H1 (cell line): ENCODE measurements around the gene ZBTB20. TPM values are rescaled to one million over a fixed set of nuclear protein-coding genes. Genes with fewer than 3 reads are reported as not detected.

Experiments
- CTCF ChIA-PET: fragments of 300-600 bp; sonication (Branson Sonifier 250); formaldehyde crosslinking; loops from one replicate; lab custom pipeline; 2021; ENCODE audit not compliant: partially characterized antibody; lab: Charles Lee
- POLR2A ChIA-PET: fragments of 300-600 bp; sonication (Branson Sonifier 250); formaldehyde crosslinking; loops from one replicate; lab custom pipeline; 2021; ENCODE audit warnings: inconsistent platforms; ENCODE audit not compliant: partially characterized antibody; lab: Charles Lee
- DNase-seq, 2 experiments: peaks; one replicate each; pipeline versions ENCODE4 v3.0.0 to v3.0.0-alpha.2; 2010 to 2022; ENCODE audit warnings: low spot score in 2 of 2, low read depth in 1 of 2, mixed read lengths in 1 of 2
- FAIRE-seq: peaks from 2 replicates; lab custom pipeline; 2011; peaks lifted over from hg19 to GRCh38; lab: Jason Lieb, UNC
- H2AFZ ChIP-seq: 2 replicates; pipeline ENCODE4 v1.8.1; 2012; ENCODE audit warnings: low read length, inconsistent platforms
- H2AK5ac ChIP-seq: 2 replicates; pipeline ENCODE4 v1.6.1; 2013; ENCODE audit warnings: low read depth, low read length
- H2BK120ac ChIP-seq: replicated peaks from 2 replicates; pipeline ENCODE3; 2013; ENCODE audit warnings: low read depth, low read length, inconsistent platforms
- H2BK12ac ChIP-seq: 2 replicates; pipeline ENCODE4 v1.6.1; 2013; ENCODE audit warnings: low read depth, low read length
- H2BK15ac ChIP-seq: 2 replicates; pipeline ENCODE4 v1.6.1; 2013; ENCODE audit warnings: low read length
- H2BK20ac ChIP-seq: 2 replicates; pipeline ENCODE4 v1.6.1; 2013; ENCODE audit warnings: low read length
- H2BK5ac ChIP-seq: 2 replicates; pipeline ENCODE4 v1.6.1; 2013; ENCODE audit warnings: low read depth, low read length
- H3K14ac ChIP-seq: 2 replicates; pipeline ENCODE4 v1.6.1; 2013; ENCODE audit warnings: inconsistent platforms; ENCODE audit not compliant: insufficient read length
- H3K18ac ChIP-seq: 2 replicates; pipeline ENCODE4 v1.6.1; 2013; ENCODE audit warnings: low read length; ENCODE audit errors: extremely low read depth
- H3K23ac ChIP-seq: 2 replicates; pipeline ENCODE4 v1.6.1; 2013; ENCODE audit warnings: inconsistent platforms; ENCODE audit not compliant: insufficient read length
- H3K23me2 ChIP-seq: 2 replicates; pipeline ENCODE4 v1.6.1; 2013; ENCODE audit warnings: low read depth, low read length
- H3K27ac ChIP-seq: 2 replicates; pipeline ENCODE4 v1.6.1; 2011; ENCODE audit warnings: low read depth, low read length, inconsistent platforms
- H3K27me3 ChIP-seq, 4 experiments: replicated peaks in 1 of 4; 1 replicate in 1 of 4; 2 replicates in 3 of 4; pipeline versions ENCODE4 v1.6.1 to v1.8.1; 2011 to 2013; ENCODE audit warnings: low read length in 3 of 4, mild to moderate bottlenecking in 3 of 4, inconsistent platforms in 2 of 4, mixed read lengths in 2 of 4, moderate library complexity in 1 of 4; ENCODE audit not compliant: control insufficient read depth in 3 of 4, insufficient read depth in 3 of 4; ENCODE audit errors: extremely low read depth in 1 of 4
- H3K36me3 ChIP-seq, 4 experiments: 2 replicates each; pipeline versions ENCODE4 v1.6.1 to v1.8.1; 2011 to 2013; ENCODE audit warnings: mild to moderate bottlenecking in 4 of 4, low read length in 3 of 4, moderate library complexity in 2 of 4, control low read depth in 1 of 4, inconsistent platforms in 1 of 4; ENCODE audit not compliant: insufficient read depth in 4 of 4, control insufficient read depth in 2 of 4
- H3K4ac ChIP-seq: replicated peaks from 2 replicates; pipeline ENCODE3; 2013; ENCODE audit warnings: low read length, low read depth, mixed read lengths, inconsistent platforms; ENCODE audit not compliant: insufficient read length
- H3K4me1 ChIP-seq, 4 experiments: replicated peaks in 1 of 4; 1 replicate in 1 of 4; 2 replicates in 3 of 4; pipeline versions ENCODE4 v1.6.1 to v1.8.1; 2011 to 2013; ENCODE audit warnings: low read length in 3 of 4, inconsistent platforms in 2 of 4, mixed read lengths in 1 of 4; ENCODE audit not compliant: insufficient read depth in 4 of 4, control insufficient read depth in 3 of 4
- H3K4me2 ChIP-seq, 2 experiments: 2 replicates each; pipeline versions ENCODE4 v1.6.1 to v1.8.1; 2011 to 2013; ENCODE audit warnings: low read depth in 2 of 2, low read length in 2 of 2, control low read depth in 1 of 2, inconsistent platforms in 1 of 2, mild to moderate bottlenecking in 1 of 2; ENCODE audit not compliant: insufficient read depth in 1 of 2
- H3K4me3 ChIP-seq, 4 experiments: fragments of 200-600, 300-600 bp in 1 of 4; sonication (generic), shearing (Covaris generic), sonication (Bioruptor Twin) in 1 of 4; 2 replicates each; pipeline versions ENCODE4 v1.5.1 to v1.8.1; 2011 to 2016; ENCODE audit warnings: low read length in 4 of 4, low read depth in 3 of 4, control low read depth in 2 of 4, inconsistent platforms in 2 of 4, mild to moderate bottlenecking in 2 of 4, mixed read lengths in 1 of 4, moderate library complexity in 1 of 4; ENCODE audit not compliant: insufficient read depth in 2 of 4; ENCODE audit errors: extremely low read depth in 1 of 4
- H3K56ac ChIP-seq: replicated peaks from 2 replicates; pipeline ENCODE3; 2013; ENCODE audit warnings: low read depth, mild to moderate bottlenecking, mixed read lengths, low read length, inconsistent platforms; ENCODE audit not compliant: insufficient read length
- H3K79me1 ChIP-seq: 2 replicates; pipeline ENCODE4 v1.6.1; 2013; ENCODE audit warnings: low read depth, low read length, control low read depth
- H3K79me2 ChIP-seq, 2 experiments: 2 replicates each; pipeline versions ENCODE4 v1.6.1 to v1.8.1; 2012 to 2013; ENCODE audit warnings: low read length in 2 of 2, mild to moderate bottlenecking in 2 of 2, inconsistent platforms in 1 of 2; ENCODE audit not compliant: insufficient read depth in 2 of 2, control insufficient read depth in 1 of 2
- H3K9ac ChIP-seq, 4 experiments: replicated peaks in 1 of 4; 1 replicate in 1 of 4; 2 replicates in 3 of 4; pipeline versions ENCODE4 v1.6.1 to v1.8.1; 2011 to 2013; ENCODE audit warnings: low read depth in 3 of 4, low read length in 3 of 4, control low read depth in 2 of 4, mild to moderate bottlenecking in 2 of 4, moderate library complexity in 2 of 4, inconsistent platforms in 1 of 4; ENCODE audit errors: extremely low read depth in 1 of 4
- H3K9me3 ChIP-seq, 2 experiments: 2 replicates each; pipeline versions ENCODE4 v1.6.1 to v1.8.1; 2012 to 2013; ENCODE audit warnings: mild to moderate bottlenecking in 2 of 2, moderate library complexity in 2 of 2, control low read depth in 1 of 2, inconsistent platforms in 1 of 2, low read depth in 1 of 2, low read length in 1 of 2, mixed read lengths in 1 of 2; ENCODE audit not compliant: insufficient read depth in 2 of 2
- H4K20me1 ChIP-seq, 2 experiments: replicated peaks in 1 of 2; 2 replicates each; pipeline versions ENCODE3 to v1.8.1; 2011 to 2013; ENCODE audit warnings: inconsistent platforms in 2 of 2, low read length in 2 of 2, mild to moderate bottlenecking in 1 of 2; ENCODE audit not compliant: insufficient read depth in 2 of 2, control insufficient read depth in 1 of 2
- H4K5ac ChIP-seq: 2 replicates; pipeline ENCODE4 v1.6.1; 2013; ENCODE audit warnings: low read length, low read depth, mixed read lengths, inconsistent platforms; ENCODE audit not compliant: insufficient read length
- H4K8ac ChIP-seq: 2 replicates; pipeline ENCODE4 v1.8.0; 2013; ENCODE audit warnings: mild to moderate bottlenecking, moderate library complexity, low read length, inconsistent platforms; ENCODE audit not compliant: insufficient read depth; ENCODE audit errors: extremely low read depth
- H4K91ac ChIP-seq: replicated peaks from 2 replicates; pipeline ENCODE3; 2013; ENCODE audit warnings: low read length, mixed read lengths, inconsistent platforms; ENCODE audit not compliant: insufficient read length
- BRCA1 ChIP-seq: IDR thresholded peaks from 2 replicates; pipeline ENCODE4 v1.6.1; 2012; ENCODE audit warnings: low read depth, low read length, improper control_type of control experiment
- CBX5 ChIP-seq: fragments of 300-800, 300-1000 bp; sonication (generic); IDR thresholded peaks from 2 replicates; pipeline ENCODE4 v1.7.1; 2016; ENCODE audit warnings: antibody characterized with exemption, low read length, low read depth
- CBX8 ChIP-seq: fragments of 300-800, 300-1000 bp; sonication (generic); IDR thresholded peaks from 2 replicates; pipeline ENCODE4 v1.7.1; 2016; ENCODE audit warnings: low read depth, low read length, borderline replicate concordance
- FOSL1 ChIP-seq: IDR thresholded peaks from 2 replicates; pipeline ENCODE4 v1.6.1; 2011; ENCODE audit warnings: mild to moderate bottlenecking, low read depth, low read length, moderate library complexity; ENCODE audit not compliant: insufficient read depth
- GTF2F1 ChIP-seq: IDR thresholded peaks from 2 replicates; pipeline ENCODE4 v1.6.1; 2012; ENCODE audit warnings: low read depth, low read length, improper control_type of control experiment, borderline replicate concordance
- JUN ChIP-seq: IDR thresholded peaks from 2 replicates; pipeline ENCODE4 v1.6.1; 2011; ENCODE audit warnings: low read depth, mild to moderate bottlenecking, improper control_type of control experiment, low read length
- KDM1A ChIP-seq: fragments of 200-600, 300-600 bp; sonication (generic); IDR thresholded peaks from 2 replicates; pipeline ENCODE4 v1.7.1; 2016; ENCODE audit warnings: mild to moderate bottlenecking, low read length, borderline replicate concordance
- SP4 ChIP-seq: IDR thresholded peaks from 2 replicates; pipeline ENCODE4 v1.6.1; 2012; ENCODE audit warnings: low read length, inconsistent platforms
- TEAD4 ChIP-seq: IDR thresholded peaks from 2 replicates; pipeline ENCODE4 v1.6.1; 2012; ENCODE audit warnings: low read depth, low read length, inconsistent platforms, mixed read lengths
- YY1 ChIP-seq: IDR thresholded peaks from 2 replicates; pipeline ENCODE4 v1.6.1; 2011; ENCODE audit warnings: low read depth, mild to moderate bottlenecking, low read length
- WGBS, 2 experiments: shearing (Covaris generic) in 1 of 2; methylation state at CpG; one replicate each; pipeline versions ENCODE4 v1.1.6 to v1.1.7; 2013 to 2015; ENCODE audit warnings: low lambda C conversion rate in 2 of 2, mixed read lengths in 2 of 2, inconsistent platforms in 1 of 2, low coverage in 1 of 2, missing lambda C conversion rate in 1 of 2; ENCODE audit not compliant: insufficient replicate concordance in 2 of 2, insufficient coverage in 1 of 2, insufficient read length in 1 of 2; ENCODE audit errors: extremely low coverage in 1 of 2, missing lambda C conversion rate in 1 of 2; 5-methylcytosine and 5-hydroxymethylcytosine counted together
- polyA plus RNA-seq, 7 experiments: library from polyadenylated mRNA; depleted of rRNA in 3 of 7; stranded (reverse) in 5 of 7; unstranded in 2 of 7; fragments of >200 nt in 5 of 7; fragments of 200-250 nt in 2 of 7; gene quantifications; 1 replicate in 5 of 7; 2 replicates in 1 of 7; 4 replicates in 1 of 7; pipeline versions ENCODE4 v1.2.1 to v1.2.3, GENCODE V29; 2011 to 2013; ENCODE audit warnings: missing spikeins in 2 of 7, mixed read lengths in 2 of 7
- total RNA-seq: library from RNA; stranded (reverse); fragmentation: NEBNext Ultra II Directional; extraction: Animal tissue kit (Norgen Biotek cat#: 25700); gene quantifications from 2 replicates; pipeline ENCODE4 v1.2.1, GENCODE V29; 2021
- TF ChIP-seq, protein P1 (sequence below), 3 experiments: IDR thresholded peaks; 1 replicate in 2 of 3; 2 replicates in 1 of 3; pipeline versions ENCODE4 v1.5.1 to v1.6.1; 2011; ENCODE audit warnings: low read length in 3 of 3, mild to moderate bottlenecking in 3 of 3, inconsistent platforms in 2 of 3, low read depth in 1 of 3, moderate library complexity in 1 of 3; ENCODE audit not compliant: insufficient read depth in 1 of 3; ENCODE audit errors: control extremely low read depth in 1 of 3

ZBTB20 gene
- total and polyA plus RNA-seq, 2 of the 8 experiments (the other 6 are each of a cell fraction or from before 2014, with no cell fraction given) = 0.35 to 1.3 TPM

DNA sequence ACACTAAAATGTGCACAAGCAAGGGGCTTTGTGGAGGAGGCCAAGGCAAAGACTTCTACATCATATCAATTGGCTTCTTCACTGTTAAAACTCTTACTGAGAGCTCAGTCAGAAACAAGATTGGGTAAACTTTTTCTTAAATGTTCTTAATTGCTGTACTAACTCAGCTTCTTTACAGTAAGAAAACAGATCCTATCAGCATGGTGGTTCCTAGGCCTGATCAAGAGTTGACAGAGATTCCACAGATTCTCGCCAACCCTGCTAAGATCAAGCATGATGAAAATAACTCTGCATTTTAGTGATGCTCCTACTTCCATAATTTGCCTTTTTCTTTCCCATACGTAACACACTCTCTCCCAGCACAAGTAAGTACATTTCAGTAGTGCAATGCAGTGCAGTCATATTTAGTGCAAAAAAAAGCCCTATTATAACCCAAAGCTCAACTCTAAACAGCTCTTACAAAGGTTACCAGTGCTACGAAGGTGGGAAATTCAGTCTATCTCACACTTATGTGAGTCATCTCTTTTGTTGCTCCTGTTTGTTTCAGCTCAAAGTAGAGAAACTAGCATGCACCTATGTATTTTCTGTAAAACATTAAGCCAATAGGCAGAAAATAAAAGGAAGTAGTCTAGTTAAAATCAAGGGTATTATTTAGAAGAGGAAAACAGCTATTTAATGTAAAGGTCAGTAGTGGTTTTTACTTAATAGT, 823.4 kb downstream of the ZBTB20 start:
- Histone ChIP-seq H2AFZ (no peak overlapping the region), H4K5ac (no peak overlapping the region), H2BK15ac (no peak overlapping the region), H4K20me1 (no peaks in the 10 kb centered on the region), H3K23me2 (no peaks in the 10 kb centered on the region), H2BK20ac (no peak overlapping the region), H3K23ac (no peak overlapping the region), H2BK5ac (no peak overlapping the region), H2BK120ac (no peak overlapping the region), H3K4me2 (no peak overlapping the region), H3K27ac (no peak overlapping the region), H4K8ac (no peak overlapping the region), H3K36me3 (no peaks in the 10 kb centered on the region), H3K4me3 (no peak overlapping the region), H3K56ac (no peak overlapping the region), H2BK12ac (no peak overlapping the region), H4K91ac (no peak overlapping the region), H3K79me1 (no peaks in the 10 kb centered on the region), H3K9me3 (no peaks in the 10 kb centered on the region), H3K79me2 (no peaks in the 10 kb centered on the region), H3K14ac (no peak overlapping the region), H3K27me3 (no peaks in the 10 kb centered on the region), H3K4ac (no peak overlapping the region), H3K4me1 (peaks cover 0 to under 1% (median 0%) of the 10 kb centered on the region in 4 experiments; a peak in 4 of 7 replicates), H3K9ac (no peak overlapping the region), H3K18ac (no peak overlapping the region), H2AK5ac (no peak overlapping the region)
- FAIRE-seq (no peak), DNase-seq (no peak)
- ChIA-PET CTCF (interaction anchor here (0.7 to 2.2 kb wide), 8 partner anchors 10 to 176 kb away, joined by 3 to 9 read pairs (median 4); no protein-coding TSS in a partner anchor), POLR2A (no interaction called here)
- WGBS, 2 experiments = 91% methylated on average over 3 of the region's 3 CpGs; no CpG with 5 or more reads in 1 of the 2 experiments
- no peak for TF ChIP-seq JUN
- TF ChIP-seq BRCA1 = no peak
- TF ChIP-seq TEAD4 = no peak
- TF ChIP-seq GTF2F1 = no peak
- no peak for TF ChIP-seq SP4
- no peak for TF ChIP-seq YY1
- TF ChIP-seq FOSL1 = no peak
- TF ChIP-seq CBX8 = no peak
- no peak for TF ChIP-seq KDM1A
- no peak for TF ChIP-seq CBX5
- TF ChIP-seq, protein P1, sequence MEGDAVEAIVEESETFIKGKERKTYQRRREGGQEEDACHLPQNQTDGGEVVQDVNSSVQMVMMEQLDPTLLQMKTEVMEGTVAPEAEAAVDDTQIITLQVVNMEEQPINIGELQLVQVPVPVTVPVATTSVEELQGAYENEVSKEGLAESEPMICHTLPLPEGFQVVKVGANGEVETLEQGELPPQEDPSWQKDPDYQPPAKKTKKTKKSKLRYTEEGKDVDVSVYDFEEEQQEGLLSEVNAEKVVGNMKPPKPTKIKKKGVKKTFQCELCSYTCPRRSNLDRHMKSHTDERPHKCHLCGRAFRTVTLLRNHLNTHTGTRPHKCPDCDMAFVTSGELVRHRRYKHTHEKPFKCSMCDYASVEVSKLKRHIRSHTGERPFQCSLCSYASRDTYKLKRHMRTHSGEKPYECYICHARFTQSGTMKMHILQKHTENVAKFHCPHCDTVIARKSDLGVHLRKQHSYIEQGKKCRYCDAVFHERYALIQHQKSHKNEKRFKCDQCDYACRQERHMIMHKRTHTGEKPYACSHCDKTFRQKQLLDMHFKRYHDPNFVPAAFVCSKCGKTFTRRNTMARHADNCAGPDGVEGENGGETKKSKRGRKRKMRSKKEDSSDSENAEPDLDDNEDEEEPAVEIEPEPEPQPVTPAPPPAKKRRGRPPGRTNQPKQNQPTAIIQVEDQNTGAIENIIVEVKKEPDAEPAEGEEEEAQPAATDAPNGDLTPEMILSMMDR (IDR thresholded peaks at IDR 0.05; ENCODE audit: control extremely low read depth in 1 of 3, insufficient read depth in 1 of 3, low read depth in 1 of 3, low read length in 3 of 3) = no peak
